Memory B cell (primary cell): Measurements from ENCODE around the gene ANKRD29.

ENCODE experiments used
- ATAC-seq: fragments of 150-1000 bp; cut with Tn5 transposase; 2 replicates; pipeline ENCODE4 v1.10.0; 2021; ENCODE audit warnings: low read depth, mild to moderate bottlenecking, moderate library complexity
- DNase-seq, 2 donors: peaks; one replicate each; pipeline ENCODE4 v3.0.0; 2022; ENCODE audit warnings: low spot score in 2 of 2
- H3K27ac Mint-ChIP-seq: one replicate; pipeline ENCODE4 v1.8.0; 2022; ENCODE audit warnings: mild to moderate bottlenecking, moderate library complexity, mixed read lengths
- H3K27me3 Mint-ChIP-seq: one replicate; pipeline ENCODE4 v1.8.0; 2022; ENCODE audit warnings: mixed read lengths
- H3K36me3 Mint-ChIP-seq: one replicate; pipeline ENCODE4 v1.8.0; 2022; ENCODE audit warnings: mild to moderate bottlenecking, mixed read lengths
- H3K4me1 Mint-ChIP-seq: one replicate; pipeline ENCODE4 v1.8.0; 2022; ENCODE audit warnings: mixed read lengths
- H3K4me3 Mint-ChIP-seq: one replicate; pipeline ENCODE4 v1.8.0; 2022; ENCODE audit warnings: mild to moderate bottlenecking, moderate library complexity, mixed read lengths
- H3K9me3 Mint-ChIP-seq: one replicate; pipeline ENCODE4 v1.8.0; 2022; ENCODE audit warnings: mixed read lengths

ANKRD29 gene, protein sequence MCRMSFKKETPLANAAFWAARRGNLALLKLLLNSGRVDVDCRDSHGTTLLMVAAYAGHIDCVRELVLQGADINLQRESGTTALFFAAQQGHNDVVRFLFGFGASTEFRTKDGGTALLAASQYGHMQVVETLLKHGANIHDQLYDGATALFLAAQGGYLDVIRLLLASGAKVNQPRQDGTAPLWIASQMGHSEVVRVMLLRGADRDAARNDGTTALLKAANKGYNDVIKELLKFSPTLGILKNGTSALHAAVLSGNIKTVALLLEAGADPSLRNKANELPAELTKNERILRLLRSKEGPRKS

DNA sequence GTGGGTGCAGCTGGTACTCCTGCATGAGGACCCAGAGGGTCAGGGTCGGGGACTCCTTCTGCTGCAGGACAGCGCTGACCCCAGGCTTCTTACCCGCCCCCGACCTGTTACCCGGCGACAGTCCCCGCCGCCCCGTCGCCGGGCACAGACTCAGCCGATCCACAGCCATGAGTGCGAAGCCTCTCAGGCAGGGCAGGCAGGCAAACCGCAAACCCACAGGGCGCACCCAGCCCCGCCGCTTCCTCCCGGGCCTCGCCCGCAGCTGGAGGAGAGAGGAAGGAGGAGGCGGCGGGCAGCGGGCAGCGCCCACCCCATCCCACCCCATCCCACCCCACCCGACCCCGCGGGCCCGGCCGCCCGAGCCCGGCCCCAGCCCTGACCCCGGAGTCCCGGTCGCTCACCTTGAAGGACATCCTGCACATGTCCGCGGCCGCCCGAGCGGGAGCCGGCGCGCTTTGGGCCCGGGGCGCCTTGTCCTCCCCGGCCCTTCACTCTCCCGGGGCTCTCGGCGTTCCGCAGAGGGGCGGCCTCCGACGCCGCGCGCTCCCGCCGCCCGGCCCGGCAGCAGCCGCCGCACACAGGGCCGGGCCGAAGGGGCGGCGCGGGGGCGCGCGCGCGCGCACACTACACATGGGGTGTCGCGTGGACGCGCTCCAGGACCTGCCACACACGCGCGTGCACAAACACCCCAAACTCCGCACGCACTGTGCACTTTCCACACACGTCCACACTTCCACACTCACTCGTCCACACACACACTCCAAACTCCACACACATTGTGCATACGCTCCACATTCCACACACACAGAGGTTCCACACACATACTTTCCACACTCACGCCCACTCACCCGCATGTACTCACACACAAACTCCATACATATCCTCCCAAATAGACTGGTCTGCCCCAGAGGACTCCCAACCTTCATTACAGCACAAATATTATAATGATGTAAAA lies at the start of gene ANKRD29:
Gene ANKRD29 (minus strand): TSS at position 603 of the 955 bp plus-strand sequence. CDS start 181 bp downstream, at position 422.
- Mint-ChIP-seq H3K36me3 (peaks cover 4% of the 10 kb centered on the region), H3K27me3 (peaks cover 27% of the 10 kb centered on the region), H3K4me3 (peak within 1 kb of the TSS; percentile 80), H3K4me1 (peaks cover 6% of the 10 kb centered on the region), H3K9me3 (no peaks in the 10 kb centered on the region), H3K27ac (no peak within 1 kb of the TSS)
- DNase-seq, result no peak
- ATAC-seq, result peak; percentile 68

DNA sequence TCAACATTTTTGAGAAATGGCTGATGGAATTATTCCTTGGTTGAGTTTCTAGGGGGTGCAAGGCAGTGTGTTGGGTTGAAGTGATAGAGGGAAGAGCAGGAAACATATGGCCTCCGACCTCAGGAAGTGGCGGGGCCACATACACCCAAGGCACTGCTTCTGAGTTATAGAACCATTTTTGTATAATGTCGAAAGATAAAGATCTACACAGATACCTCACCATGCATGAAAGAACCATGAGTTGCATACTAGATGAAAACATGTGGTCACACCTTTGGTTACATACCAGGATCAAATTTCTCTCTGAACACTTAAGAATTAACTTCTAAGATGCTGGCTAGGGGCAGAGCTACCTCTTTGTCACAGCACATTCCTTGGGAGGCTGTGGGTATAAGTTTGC lies 49.7 kb upstream of the ANKRD29 start:
- no peaks in the 10 kb centered on the region for H3K36me3 Mint-ChIP-seq

DNA sequence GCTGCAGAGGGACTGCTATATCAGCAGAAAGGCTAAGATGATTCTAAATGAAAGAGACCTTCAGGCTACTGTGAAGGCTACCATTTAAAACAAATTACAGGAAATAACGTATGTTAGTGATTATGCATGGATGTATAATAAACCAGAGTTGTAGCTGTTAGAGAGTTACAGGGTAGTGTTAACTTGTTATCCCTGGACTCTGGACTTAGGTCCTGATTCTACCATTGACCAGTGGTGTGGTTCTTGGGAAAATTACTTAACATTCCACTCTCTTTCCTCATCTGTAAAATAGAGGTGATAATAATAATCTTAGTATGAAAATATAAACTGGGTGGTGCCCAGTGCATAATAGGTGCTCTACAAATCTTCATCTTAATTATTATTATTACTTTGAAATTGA lies 48.7 kb upstream of the ANKRD29 start:
- DNase-seq, result no peak
- Mint-ChIP-seq H3K36me3 (no peaks in the 10 kb centered on the region), H3K4me1 (peaks cover 2% of the 10 kb centered on the region), H3K4me3 (no peak overlapping the region), H3K27me3 (peaks cover 5% of the 10 kb centered on the region), H3K9me3 (peaks cover 2% of the 10 kb centered on the region), H3K27ac (no peak overlapping the region)
- no peak for ATAC-seq

More for the DNA sequence above, 49.7 kb upstream of the ANKRD29 start:
- Mint-ChIP-seq H3K27me3 (peaks cover 5% of the 10 kb centered on the region), H3K27ac (no peak overlapping the region), H3K9me3 (peaks cover 2% of the 10 kb centered on the region), H3K4me3 (no peak overlapping the region), H3K4me1 (peaks cover 2% of the 10 kb centered on the region)
- DNase-seq (no peak), ATAC-seq (no peak)

DNA sequence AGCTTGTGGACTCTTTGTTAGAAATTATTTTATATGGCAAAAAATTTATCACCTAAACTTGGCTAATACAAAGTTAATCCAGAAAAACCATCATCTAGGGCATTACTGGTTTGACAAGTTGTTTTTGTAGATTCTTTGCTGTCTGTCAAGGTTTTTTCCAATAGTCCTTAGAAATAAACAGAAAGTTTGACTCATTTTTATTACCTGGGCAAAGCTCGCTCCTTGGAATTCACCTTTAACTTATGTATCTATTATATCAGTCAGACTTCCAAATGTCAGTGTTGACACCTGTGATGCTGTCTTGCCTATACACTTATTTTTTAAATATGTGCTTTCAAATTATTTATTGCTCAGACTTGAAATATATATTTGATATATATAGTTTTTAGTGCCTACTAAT lies 48.2 kb upstream of the ANKRD29 start:
- peaks cover 5% of the 10 kb centered on the region for H3K27me3 Mint-ChIP-seq
- DNase-seq (no peak), ATAC-seq (no peak)
- no peak overlapping the region for H3K4me3 Mint-ChIP-seq
- peaks cover 2% of the 10 kb centered on the region for H3K4me1 Mint-ChIP-seq
- peaks cover 2% of the 10 kb centered on the region for H3K9me3 Mint-ChIP-seq
- H3K27ac Mint-ChIP-seq, result no peak overlapping the region
- H3K36me3 Mint-ChIP-seq, result no peaks in the 10 kb centered on the region

DNA sequence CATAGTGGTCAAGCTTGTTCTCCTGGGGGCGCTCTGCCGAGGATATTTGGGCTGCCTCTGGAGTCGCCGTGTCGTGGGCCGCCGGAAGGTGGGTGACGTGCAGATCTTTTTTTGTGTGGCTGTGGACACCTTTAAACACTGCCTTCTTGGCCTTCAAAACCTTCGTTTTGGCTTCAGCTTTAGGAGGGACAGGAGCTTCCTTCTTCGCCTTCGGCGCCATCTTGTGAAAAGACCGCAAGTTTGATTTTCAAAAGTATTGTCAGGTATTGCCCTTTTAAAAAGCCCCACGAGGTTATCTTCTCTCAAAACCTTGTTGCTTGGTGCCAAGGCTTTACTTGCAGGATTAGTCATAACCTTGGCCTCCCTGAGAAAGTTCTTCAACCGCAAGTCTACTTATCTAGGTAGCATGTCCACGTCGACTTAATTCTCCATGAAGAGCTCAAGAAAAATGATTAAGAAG lies 47.4 kb upstream of the ANKRD29 start:
- no peaks in the 10 kb centered on the region for H3K36me3 Mint-ChIP-seq
- no peak for ATAC-seq
- peaks cover 5% of the 10 kb centered on the region for H3K27me3 Mint-ChIP-seq
- no peaks in the 10 kb centered on the region for H3K4me1 Mint-ChIP-seq
- H3K4me3 Mint-ChIP-seq, result no peak overlapping the region
- no peak overlapping the region for H3K27ac Mint-ChIP-seq
- DNase-seq, result no peak
- peaks cover 2% of the 10 kb centered on the region for H3K9me3 Mint-ChIP-seq

DNA sequence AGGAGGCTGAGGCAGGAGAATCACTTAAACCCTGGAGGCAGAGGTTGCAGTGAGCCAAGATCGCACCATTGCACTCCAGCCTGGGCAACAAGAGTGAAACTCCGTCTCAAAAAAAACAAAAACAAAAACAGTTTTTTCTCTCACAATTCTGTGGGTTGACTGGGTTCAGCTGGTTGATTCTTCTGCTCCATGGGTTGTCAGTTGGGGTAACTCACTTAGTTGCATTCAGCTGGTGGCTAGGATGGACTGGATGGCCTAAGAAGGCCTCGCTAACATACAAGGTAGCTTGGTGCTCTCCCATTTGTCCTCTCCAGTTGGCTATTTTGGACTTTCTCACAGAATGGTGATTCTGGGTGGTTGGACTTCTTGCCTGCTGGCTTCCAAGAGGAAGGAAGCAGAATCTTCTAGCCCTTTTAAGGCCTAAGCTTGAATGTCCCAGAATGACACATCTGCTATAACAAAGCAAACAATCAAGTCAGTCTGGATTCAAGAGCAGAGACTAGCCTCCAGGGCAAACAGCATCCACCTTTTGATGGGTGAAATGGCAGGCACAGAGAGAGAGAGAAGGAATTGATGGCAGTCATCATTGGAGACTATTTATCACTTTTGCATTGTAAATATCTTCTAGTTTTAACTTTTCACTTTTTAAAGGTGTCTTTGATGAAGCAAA lies 44.4 kb upstream of the ANKRD29 start:
- Mint-ChIP-seq H3K27ac (no peak overlapping the region), H3K27me3 (peaks cover 10% of the 10 kb centered on the region), H3K9me3 (peaks cover 2% of the 10 kb centered on the region), H3K36me3 (no peaks in the 10 kb centered on the region), H3K4me1 (no peaks in the 10 kb centered on the region), H3K4me3 (no peak overlapping the region)
- ATAC-seq (no peak), DNase-seq (no peak)

DNA sequence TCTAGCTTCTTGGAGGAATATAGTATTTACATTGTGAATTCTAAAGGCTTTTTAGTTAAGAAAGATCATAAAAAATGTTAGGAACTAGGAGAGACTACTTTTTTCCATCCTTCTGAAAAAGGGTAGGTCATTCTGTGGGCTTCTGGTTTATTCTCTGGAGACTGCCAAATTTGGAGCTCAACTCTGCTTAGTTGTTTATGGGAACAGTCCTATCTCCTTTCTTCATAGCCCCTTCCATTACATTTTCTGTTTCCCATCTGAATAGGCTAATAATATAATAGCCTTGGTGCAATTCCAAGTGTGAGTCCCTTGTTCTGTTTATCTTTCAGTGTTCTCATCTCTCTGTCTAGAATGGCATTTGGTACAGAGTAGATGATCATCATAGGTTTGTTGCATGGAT lies 42.1 kb upstream of the ANKRD29 start:
- H3K4me1 Mint-ChIP-seq, result peaks cover 2% of the 10 kb centered on the region
- ATAC-seq (no peak), DNase-seq (no peak)
- no peaks in the 10 kb centered on the region for H3K36me3 Mint-ChIP-seq
- no peak overlapping the region for H3K4me3 Mint-ChIP-seq
- peaks cover 2% of the 10 kb centered on the region for H3K9me3 Mint-ChIP-seq
- no peak overlapping the region for H3K27ac Mint-ChIP-seq
- H3K27me3 Mint-ChIP-seq, result peaks cover 17% of the 10 kb centered on the region

DNA sequence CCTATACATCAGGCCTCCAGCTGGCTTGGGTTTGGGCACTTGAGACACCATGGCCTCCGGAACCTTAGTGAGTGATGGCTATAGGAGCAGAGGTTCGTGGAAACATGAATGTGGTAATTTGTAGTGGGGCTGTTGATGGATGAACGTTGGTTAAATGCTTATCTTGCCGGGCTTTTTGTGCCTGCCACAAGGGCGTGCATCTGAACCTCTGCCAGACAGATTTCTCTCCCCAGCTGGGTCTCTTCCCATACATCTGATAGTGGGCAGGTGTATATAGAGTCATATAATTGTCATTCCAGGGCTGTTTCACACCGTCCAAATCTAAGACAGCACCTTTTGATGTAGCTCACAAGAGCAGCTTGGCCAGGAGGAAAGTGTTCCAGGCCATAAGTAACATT lies 41.3 kb upstream of the ANKRD29 start:
- H3K9me3 Mint-ChIP-seq, result no peaks in the 10 kb centered on the region
- no peak overlapping the region for H3K4me3 Mint-ChIP-seq
- H3K27me3 Mint-ChIP-seq, result peaks cover 15% of the 10 kb centered on the region
- H3K36me3 Mint-ChIP-seq, result no peaks in the 10 kb centered on the region
- no peak overlapping the region for H3K27ac Mint-ChIP-seq
- DNase-seq (no peak), ATAC-seq (no peak)
- H3K4me1 Mint-ChIP-seq, result peaks cover 2% of the 10 kb centered on the region

DNA sequence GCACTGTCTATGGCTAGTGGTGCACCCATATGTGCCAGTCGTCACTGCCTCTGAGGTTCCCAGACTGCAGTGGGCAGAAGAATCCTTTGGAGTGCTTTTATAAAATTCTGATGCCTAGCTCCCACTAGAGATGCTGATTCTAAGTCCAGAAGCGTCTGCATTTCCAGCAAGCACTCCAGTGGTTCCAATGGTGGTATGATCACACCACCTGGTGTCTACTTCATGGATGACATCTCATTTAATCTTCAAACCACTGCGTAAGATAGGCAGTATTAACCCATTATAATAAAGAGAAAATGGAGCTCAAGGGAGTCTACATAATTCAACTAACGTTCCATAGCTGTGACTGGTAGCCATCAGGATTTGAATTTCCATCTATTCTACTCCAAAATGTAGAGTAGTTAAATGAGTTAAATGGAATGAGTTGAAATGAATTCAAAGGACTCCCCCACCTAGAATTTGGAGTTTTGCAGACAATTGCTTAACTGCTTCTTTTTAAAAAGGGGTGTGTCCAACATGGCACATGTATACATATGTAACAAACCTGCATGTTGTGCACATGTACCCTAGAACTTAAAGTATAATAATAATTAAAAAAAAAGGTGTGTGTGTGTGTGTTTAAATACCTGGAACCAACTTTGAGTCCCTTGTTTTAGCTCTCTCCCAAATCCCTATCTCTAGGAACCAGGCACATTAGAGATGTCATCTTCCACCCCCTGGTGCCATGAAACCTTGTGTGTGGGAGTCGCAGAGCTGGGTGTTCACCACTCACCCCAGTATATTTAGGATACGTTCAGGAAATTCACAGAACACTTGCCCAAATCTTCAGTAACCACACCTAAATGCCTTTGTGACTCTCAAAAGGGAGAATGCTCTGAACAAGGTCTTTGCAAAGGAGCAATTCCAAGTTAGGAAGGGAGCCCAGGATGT lies 40.6 kb upstream of the ANKRD29 start:
- no peak for DNase-seq
- Mint-ChIP-seq H3K9me3 (no peaks in the 10 kb centered on the region), H3K4me1 (peaks cover 2% of the 10 kb centered on the region), H3K27ac (no peak overlapping the region), H3K27me3 (peaks cover 17% of the 10 kb centered on the region), H3K4me3 (no peak overlapping the region), H3K36me3 (no peaks in the 10 kb centered on the region)
- ATAC-seq, result no peak

DNA sequence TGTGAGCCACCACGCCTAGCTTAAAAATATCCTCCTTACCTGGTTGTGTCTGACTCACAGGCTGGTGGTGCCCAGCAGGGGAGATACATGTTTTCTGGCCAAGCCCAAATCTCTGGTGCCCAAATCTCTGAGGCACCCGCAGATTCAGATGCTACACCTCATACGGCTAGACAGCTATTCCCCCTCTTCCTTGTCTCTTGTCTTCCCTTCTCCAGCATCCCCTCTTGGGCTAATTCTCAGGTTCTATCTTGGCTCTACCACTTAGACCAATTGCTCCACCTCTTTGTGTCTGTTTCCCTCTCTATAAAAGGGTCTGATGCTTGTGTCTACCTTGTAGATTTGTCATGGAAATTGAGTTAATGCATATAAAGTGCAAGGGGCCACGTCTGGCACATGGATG lies 39.9 kb upstream of the ANKRD29 start:
- Mint-ChIP-seq H3K4me1 (peaks cover 2% of the 10 kb centered on the region), H3K9me3 (no peaks in the 10 kb centered on the region), H3K4me3 (no peak overlapping the region), H3K27ac (no peak overlapping the region), H3K36me3 (no peaks in the 10 kb centered on the region), H3K27me3 (peaks cover 17% of the 10 kb centered on the region)
- DNase-seq (no peak), ATAC-seq (no peak)

DNA sequence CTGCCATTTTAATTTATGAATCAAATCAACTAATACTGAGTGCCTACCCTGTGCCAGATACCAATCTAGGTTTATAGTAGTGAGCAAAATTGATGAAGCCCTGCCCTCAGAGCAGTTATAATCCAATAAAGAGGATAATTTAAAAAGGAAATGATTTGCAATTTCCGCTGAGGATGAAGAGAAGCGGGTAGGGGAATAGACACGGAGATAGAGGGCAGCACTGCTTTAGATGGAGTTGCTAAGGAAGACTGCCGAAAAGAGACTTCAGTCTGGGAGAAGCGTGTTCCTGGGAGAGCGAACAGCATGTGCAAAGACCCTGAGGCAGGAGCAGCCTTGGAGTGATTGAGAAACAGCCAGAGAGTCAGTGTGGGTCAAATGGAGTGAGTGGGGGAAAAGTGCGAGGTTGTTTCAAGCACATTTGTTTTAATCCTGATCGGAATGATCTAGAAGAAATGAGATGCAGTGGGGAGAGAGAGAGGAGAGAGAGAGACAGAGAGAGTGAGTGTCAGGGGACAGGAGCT lies 38.9 kb upstream of the ANKRD29 start:
- no peak overlapping the region for H3K4me3 Mint-ChIP-seq
- H3K27ac Mint-ChIP-seq, result no peak overlapping the region
- H3K9me3 Mint-ChIP-seq, result no peaks in the 10 kb centered on the region
- DNase-seq (no peak), ATAC-seq (no peak)
- peaks cover 2% of the 10 kb centered on the region for H3K4me1 Mint-ChIP-seq
- peaks cover 20% of the 10 kb centered on the region for H3K27me3 Mint-ChIP-seq
- H3K36me3 Mint-ChIP-seq, result no peaks in the 10 kb centered on the region

DNA sequence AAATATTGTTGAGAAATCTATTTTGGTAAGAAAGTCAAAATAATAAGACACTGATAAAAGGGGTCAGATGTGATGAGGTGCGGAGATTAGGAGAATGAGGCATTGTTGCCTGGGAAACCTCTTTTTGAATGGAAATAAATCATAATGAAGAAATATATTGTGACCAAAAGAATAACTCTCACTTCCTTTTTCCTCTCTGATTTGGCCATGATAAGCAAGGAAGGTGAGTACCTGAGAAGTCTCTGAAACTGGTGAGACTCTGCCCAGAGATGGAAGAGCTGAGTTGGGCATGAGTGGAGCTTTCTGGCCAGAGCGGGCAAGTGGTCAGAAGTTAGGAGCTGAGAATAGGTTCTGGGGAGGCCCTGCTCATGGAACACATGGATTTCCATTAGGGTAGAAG lies 38.3 kb upstream of the ANKRD29 start:
- H3K9me3 Mint-ChIP-seq, result no peaks in the 10 kb centered on the region
- peaks cover 20% of the 10 kb centered on the region for H3K27me3 Mint-ChIP-seq
- H3K4me1 Mint-ChIP-seq, result peaks cover 2% of the 10 kb centered on the region
- H3K27ac Mint-ChIP-seq, result no peak overlapping the region
- DNase-seq (no peak), ATAC-seq (no peak)
- no peaks in the 10 kb centered on the region for H3K36me3 Mint-ChIP-seq
- H3K4me3 Mint-ChIP-seq, result no peak overlapping the region
